Stromal cell of bone marrow (primary cell): ENCODE results near the gene SF3B5.
"Not testable (repeated sequence)": the region's sequence is repeated elsewhere in the genome, so short reads cannot be mapped to it uniquely, and the experiment has no call there.

Experiments used
- DNase-seq: peaks from one replicate; pipeline ENCODE4 v3.0.0-alpha.2; 2012; ENCODE audit warnings: low read depth

Gene SF3B5

GRCh38 chr6:144104898-144105487 is 9.6 kb upstream of the SF3B5 start:
- DNase-seq: peak; percentile 73

GRCh38 chr6:144104488-144104887 is 9.1 kb upstream of the SF3B5 start:
- DNase-seq: no peak

GRCh38 chr6:144103026-144103563 is 7.7 kb upstream of the SF3B5 start:
- no peak for DNase-seq

- DNase-seq: no peak
Observed at GRCh38 chr6:144098993-144099392, 3.6 kb upstream of the SF3B5 start.

GRCh38 chr6:144094731-144095133 is 641 bp downstream of the SF3B5 start:
- DNase-seq: no peak

GRCh38 chr6:144093658-144094057 is 1.7 kb downstream of the SF3B5 start:
- no peak for DNase-seq

GRCh38 chr6:144093236-144093635 is 2.1 kb downstream of the SF3B5 start:
- DNase-seq: no peak

GRCh38 chr6:144090384-144090783 is 5.0 kb downstream of the SF3B5 start:
- DNase-seq: no peak

GRCh38 chr6:144087789-144088426 is 7.5 kb downstream of the SF3B5 start:
- DNase-seq: no peak

GRCh38 chr6:144086959-144087358 is 8.4 kb downstream of the SF3B5 start:
- DNase-seq: no peak

- DNase-seq: no peak
Observed at GRCh38 chr6:144083172-144083571, 12.2 kb downstream of the SF3B5 start.

GRCh38 chr6:144082412-144082811 is 13.0 kb downstream of the SF3B5 start:
- not testable (repeated sequence) for DNase-seq

- DNase-seq: no peak
Observed at GRCh38 chr6:144077871-144078270, 17.5 kb downstream of the SF3B5 start.

GRCh38 chr6:144075875-144076274 is 19.5 kb downstream of the SF3B5 start:
- no peak for DNase-seq

- no peak for DNase-seq
Observed at GRCh38 chr6:144075187-144075586, 20.2 kb downstream of the SF3B5 start.

- no peak for DNase-seq
Observed at GRCh38 chr6:144073024-144073423, 22.3 kb downstream of the SF3B5 start.

GRCh38 chr6:144069506-144069905 is 25.9 kb downstream of the SF3B5 start:
- no peak for DNase-seq

- DNase-seq: no peak
Observed at GRCh38 chr6:144068794-144069193, 26.6 kb downstream of the SF3B5 start.

GRCh38 chr6:144066741-144067484 is 28.5 kb downstream of the SF3B5 start:
- DNase-seq: no peak

GRCh38 chr6:144066255-144066654 is 29.1 kb downstream of the SF3B5 start:
- no peak for DNase-seq

GRCh38 chr6:144065213-144065660 is 30.1 kb downstream of the SF3B5 start:
- DNase-seq: no peak

GRCh38 chr6:144064402-144065212 is 30.8 kb downstream of the SF3B5 start:
- DNase-seq: no peak
